Neuronal stem cell (in vitro differentiated cells): ENCODE data around the gene DYRK3.
A peak's percentile ranks its signal among the peaks of the same experiment; 100 is the strongest.

Experiments used
- DNase-seq: peaks from one replicate; pipeline ENCODE4 v3.0.0-alpha.2; 2013; ENCODE audit warnings: low spot score
- H2AFZ ChIP-seq: one replicate; pipeline ENCODE4 v1.6.1; 2013; ENCODE audit warnings: mild to moderate bottlenecking, low read length, inconsistent platforms
- H2AK5ac ChIP-seq: 2 replicates; pipeline ENCODE4 v1.6.1; 2013; ENCODE audit warnings: low read depth, mild to moderate bottlenecking, inconsistent platforms, low read length, moderate library complexity, mixed read lengths
- H2BK120ac ChIP-seq: 2 replicates; pipeline ENCODE4 v1.6.1; 2013; ENCODE audit warnings: low read depth, mild to moderate bottlenecking, inconsistent platforms, low read length, moderate library complexity, mixed read lengths
- H2BK12ac ChIP-seq: one replicate; pipeline ENCODE4 v1.6.1; 2013; ENCODE audit warnings: low read length, inconsistent platforms
- H2BK15ac ChIP-seq: 2 replicates; pipeline ENCODE4 v1.6.1; 2013; ENCODE audit warnings: mild to moderate bottlenecking, low read length, inconsistent platforms, mixed read lengths
- H2BK5ac ChIP-seq: one replicate; pipeline ENCODE4 v1.6.1; 2013; ENCODE audit warnings: inconsistent platforms, mild to moderate bottlenecking, low read length, moderate library complexity
- H3K14ac ChIP-seq: one replicate; pipeline ENCODE4 v1.6.1; 2013; ENCODE audit warnings: low read length, inconsistent platforms
- H3K18ac ChIP-seq: 2 replicates; pipeline ENCODE4 v1.6.1; 2013; ENCODE audit warnings: low read length, inconsistent platforms
- H3K23ac ChIP-seq: 2 replicates; pipeline ENCODE4 v1.6.1; 2013; ENCODE audit warnings: low read depth, mild to moderate bottlenecking, mixed read lengths, low read length, inconsistent platforms; ENCODE audit not compliant: poor library complexity
- H3K27ac ChIP-seq: replicated peaks from 3 replicates; pipeline ENCODE4 v1.5.1; 2013; ENCODE audit warnings: low read length, inconsistent platforms
- H3K27me3 ChIP-seq, 3 experiments: 2 replicates each; pipeline ENCODE4 v1.6.1; 2013; ENCODE audit warnings: low read length in 3 of 3, mild to moderate bottlenecking in 2 of 3, inconsistent platforms in 1 of 3, low read depth in 1 of 3, mixed read lengths in 1 of 3, moderate library complexity in 1 of 3; ENCODE audit not compliant: control insufficient read depth in 3 of 3, insufficient read depth in 3 of 3
- H3K36me3 ChIP-seq, 2 donors: replicated peaks in 1 of 2; 2 replicates each; pipeline ENCODE4 v1.6.1; 2013; ENCODE audit warnings: low read length in 2 of 2; ENCODE audit not compliant: control insufficient read depth in 2 of 2, insufficient read depth in 2 of 2
- H3K4ac ChIP-seq: 2 replicates; pipeline ENCODE4 v1.6.1; 2013; ENCODE audit warnings: inconsistent platforms, mild to moderate bottlenecking, low read length, moderate library complexity
- H3K4me1 ChIP-seq, 2 donors: 1 replicate in 1 of 2; 2 replicates in 1 of 2; pipeline ENCODE4 v1.6.1; 2013; ENCODE audit warnings: low read length in 2 of 2, low read depth in 1 of 2; ENCODE audit not compliant: control insufficient read depth in 2 of 2, insufficient read depth in 1 of 2
- H3K4me2 ChIP-seq: one replicate; pipeline ENCODE4 v1.6.1; 2013; ENCODE audit warnings: mild to moderate bottlenecking, low read length, inconsistent platforms; ENCODE audit not compliant: insufficient read depth, poor library complexity, severe bottlenecking
- H3K4me3 ChIP-seq, 2 donors: 2 replicates each; pipeline ENCODE4 v1.5.1; 2013; ENCODE audit warnings: low read length in 2 of 2, mild to moderate bottlenecking in 2 of 2, inconsistent platforms in 1 of 2, moderate library complexity in 1 of 2
- H3K79me1 ChIP-seq: one replicate; pipeline ENCODE4 v1.6.1; 2013; ENCODE audit warnings: low read depth, mild to moderate bottlenecking, inconsistent platforms, low read length, moderate library complexity
- H3K9ac ChIP-seq: one replicate; pipeline ENCODE4 v1.6.1; 2013; ENCODE audit warnings: mild to moderate bottlenecking, low read depth, low read length, inconsistent platforms; ENCODE audit not compliant: poor library complexity
- H3K9me3 ChIP-seq, 2 donors: replicated peaks in 1 of 2; 2 replicates each; pipeline versions ENCODE3 to v1.6.1; 2013; ENCODE audit warnings: low read length in 2 of 2, mild to moderate bottlenecking in 2 of 2, inconsistent platforms in 1 of 2, low read depth in 1 of 2, mixed read lengths in 1 of 2, moderate library complexity in 1 of 2; ENCODE audit not compliant: control insufficient read depth in 2 of 2, insufficient read depth in 1 of 2
- H4K8ac ChIP-seq: one replicate; pipeline ENCODE4 v1.6.1; 2013; ENCODE audit warnings: low read depth, mild to moderate bottlenecking, inconsistent platforms, low read length, moderate library complexity
- H4K91ac ChIP-seq: one replicate; pipeline ENCODE4 v1.6.1; 2013; ENCODE audit warnings: low read length, low read depth, mild to moderate bottlenecking, inconsistent platforms; ENCODE audit not compliant: poor library complexity
- WGBS, 2 donors: extraction: QIAGEN DNeasy Blood & Tissue Kit; methylation state at CpG; one replicate each; pipeline ENCODE4 v1.1.7; 2013; ENCODE audit warnings: missing lambda C conversion rate in 2 of 2, mixed read lengths in 1 of 2; ENCODE audit not compliant: insufficient read length in 2 of 2, insufficient replicate concordance in 1 of 2; ENCODE audit errors: extremely low coverage in 2 of 2; 5-methylcytosine and 5-hydroxymethylcytosine counted together

The DYRK3 gene

GRCh38 chr1:206600527-206600926, 34.8 kb upstream of the DYRK3 start:
- Histone ChIP-seq H3K4ac (no peak overlapping the region), H3K4me3 (no peak overlapping the region), H2BK5ac (no peak overlapping the region), H3K4me2 (no peak overlapping the region), H2AK5ac (no peak overlapping the region), H4K91ac (no peak overlapping the region), H3K36me3 (peaks cover 22 to 78% of the 10 kb centered on the region in 2 donors), H2BK15ac (no peak overlapping the region), H3K9me3 (no peaks in the 10 kb centered on the region), H3K79me1 (no peaks in the 10 kb centered on the region), H3K9ac (peak overlapping the region; percentile 32), H3K18ac (no peak overlapping the region), H2BK12ac (no peak overlapping the region), H3K23ac (no peak overlapping the region), H3K4me1 (no peaks in the 10 kb centered on the region), H3K27ac (no peak overlapping the region), H2BK120ac (no peak overlapping the region), H3K14ac (no peak overlapping the region), H3K27me3 (no peaks in the 10 kb centered on the region), H2AFZ (no peak overlapping the region), H4K8ac (no peak overlapping the region)
- WGBS, 2 donors, result no CpG with 5 or more reads among the region's 3 CpGs
- no peak for DNase-seq

GRCh38 chr1:206604861-206605260, 30.5 kb upstream of the DYRK3 start:
- no peak overlapping the region for H2BK12ac ChIP-seq
- H4K8ac ChIP-seq, result no peak overlapping the region
- H3K27ac ChIP-seq, result no peak overlapping the region
- no peaks in the 10 kb centered on the region for H3K9me3 ChIP-seq
- H2AK5ac ChIP-seq, result no peak overlapping the region
- no peak overlapping the region for H2BK15ac ChIP-seq
- H3K4me2 ChIP-seq, result no peak overlapping the region
- no peaks in the 10 kb centered on the region for H3K79me1 ChIP-seq
- no peak overlapping the region for H3K9ac ChIP-seq
- H3K27me3 ChIP-seq, result no peaks in the 10 kb centered on the region
- WGBS, 2 donors, result no CpG with 5 or more reads among the region's 5 CpGs
- no peak overlapping the region for H3K14ac ChIP-seq
- H2BK5ac ChIP-seq, result no peak overlapping the region
- peaks cover 11 to 65% of the 10 kb centered on the region in 2 donors for H3K36me3 ChIP-seq
- H3K4ac ChIP-seq, result no peak overlapping the region
- no peak overlapping the region for H3K18ac ChIP-seq
- H2AFZ ChIP-seq, result no peak overlapping the region
- H4K91ac ChIP-seq, result no peak overlapping the region
- no peak for DNase-seq
- no peak overlapping the region for H3K23ac ChIP-seq
- no peak overlapping the region for H2BK120ac ChIP-seq
- H3K4me1 ChIP-seq, result no peaks in the 10 kb centered on the region
- H3K4me3 ChIP-seq, result no peak overlapping the region

GRCh38 chr1:206606867-206607266, 28.5 kb upstream of the DYRK3 start:
- no peaks in the 10 kb centered on the region for H3K79me1 ChIP-seq
- H3K4me3 ChIP-seq, result no peak overlapping the region
- no peak overlapping the region for H3K4ac ChIP-seq
- H3K27me3 ChIP-seq, result no peaks in the 10 kb centered on the region
- H2BK12ac ChIP-seq, result no peak overlapping the region
- no peak overlapping the region for H3K14ac ChIP-seq
- H3K9ac ChIP-seq, result no peak overlapping the region
- H4K91ac ChIP-seq, result no peak overlapping the region
- H3K9me3 ChIP-seq, result no peaks in the 10 kb centered on the region
- H2AK5ac ChIP-seq, result no peak overlapping the region
- H3K27ac ChIP-seq, result no peak overlapping the region
- H2BK5ac ChIP-seq, result no peak overlapping the region
- no peak overlapping the region for H2BK120ac ChIP-seq
- H3K23ac ChIP-seq, result no peak overlapping the region
- H3K4me2 ChIP-seq, result no peak overlapping the region
- H3K4me1 ChIP-seq, result peaks cover 0 to 3% of the 10 kb centered on the region in 2 donors
- WGBS, 2 donors, result no CpG with 5 or more reads among the region's 3 CpGs
- no peak overlapping the region for H2BK15ac ChIP-seq
- no peak for DNase-seq
- H2AFZ ChIP-seq, result no peak overlapping the region
- no peak overlapping the region for H4K8ac ChIP-seq
- no peak overlapping the region for H3K18ac ChIP-seq
- H3K36me3 ChIP-seq, result peaks cover 11 to 55% of the 10 kb centered on the region in 2 donors

- no peak overlapping the region for H2BK12ac ChIP-seq
- DNase-seq, result peak; percentile 20
- no peak overlapping the region for H2BK5ac ChIP-seq
- no peaks in the 10 kb centered on the region for H3K9me3 ChIP-seq
- H3K23ac ChIP-seq, result no peak overlapping the region
- H4K91ac ChIP-seq, result no peak overlapping the region
- no peak overlapping the region for H3K4me3 ChIP-seq
- peaks cover 0 to 3% of the 10 kb centered on the region in 2 donors for H3K4me1 ChIP-seq
- no peak overlapping the region for H4K8ac ChIP-seq
- no peaks in the 10 kb centered on the region for H3K79me1 ChIP-seq
- H3K9ac ChIP-seq, result no peak overlapping the region
- no peak overlapping the region for H2BK120ac ChIP-seq
- H2AK5ac ChIP-seq, result no peak overlapping the region
- peaks cover 4 to 44% of the 10 kb centered on the region in 2 donors for H3K36me3 ChIP-seq
- no peak overlapping the region for H2AFZ ChIP-seq
- no peak overlapping the region for H2BK15ac ChIP-seq
- H3K27me3 ChIP-seq, result no peaks in the 10 kb centered on the region
- H3K18ac ChIP-seq, result no peak overlapping the region
- H3K4ac ChIP-seq, result no peak overlapping the region
- 100% methylated on average over 2 of the region's 7 CpGs; no CpG with 5 or more reads in 1 of the 2 donors for WGBS, 2 donors
- no peak overlapping the region for H3K14ac ChIP-seq
- no peak overlapping the region for H3K27ac ChIP-seq
- no peak overlapping the region for H3K4me2 ChIP-seq
Measured at GRCh38 chr1:206608108-206608698, 27.1 kb upstream of the DYRK3 start.
